ENCODE results near the gene PRRX2. TPM values are rescaled to one million over a fixed set of nuclear protein-coding genes. Genes with fewer than 3 reads are reported as not detected.
A peak's percentile ranks its signal among the peaks of the same experiment; 100 is the strongest.
"Not testable (repeated sequence)": the region's sequence is repeated elsewhere in the genome, so short reads cannot be mapped to it uniquely, and the experiment has no call there.

Gene PRRX2
- total and polyA plus RNA-seq, 2 donors: 1.3 to 3.8 TPM

GRCh38 chr9:129737479-129738274 is 72.2 kb downstream of the PRRX2 start:
- H3K4me3 ChIP-seq (ENCODE audit: low read length in 2 of 2): peak overlapping the region; percentile 68 to 72
- H3K36me3 ChIP-seq (ENCODE audit: control insufficient read depth in 2 of 2, insufficient read depth in 2 of 2, low read length in 1 of 2): no peaks in the 10 kb centered on the region
- 7% methylated on average over 48 of the region's 48 CpGs for WGBS
- H3K9me3 ChIP-seq (ENCODE audit: control insufficient read depth in 2 of 2, insufficient read depth in 1 of 2, low read length in 1 of 2): peaks cover 0 to 8% of the 10 kb centered on the region in 2 donors
- peaks cover 2 to 9% of the 10 kb centered on the region in 2 donors for H3K4me1 ChIP-seq (ENCODE audit: control insufficient read depth in 2 of 2, insufficient read depth in 2 of 2, low read length in 2 of 2)
- peak overlapping the region in 1 of 2 donors; percentile 15 for H3K27ac ChIP-seq (ENCODE audit: low read depth in 1 of 2, low read length in 1 of 2)
- DNase-seq (ENCODE audit: low read depth in 6 of 9, low spot score in 9 of 9): peak; percentile 55 to 92 (median 77)
- H3K27me3 ChIP-seq (ENCODE audit: control insufficient read depth in 2 of 2, insufficient read depth in 1 of 2, low read length in 1 of 2): peaks cover 0 to 52% of the 10 kb centered on the region in 2 donors

DNA sequence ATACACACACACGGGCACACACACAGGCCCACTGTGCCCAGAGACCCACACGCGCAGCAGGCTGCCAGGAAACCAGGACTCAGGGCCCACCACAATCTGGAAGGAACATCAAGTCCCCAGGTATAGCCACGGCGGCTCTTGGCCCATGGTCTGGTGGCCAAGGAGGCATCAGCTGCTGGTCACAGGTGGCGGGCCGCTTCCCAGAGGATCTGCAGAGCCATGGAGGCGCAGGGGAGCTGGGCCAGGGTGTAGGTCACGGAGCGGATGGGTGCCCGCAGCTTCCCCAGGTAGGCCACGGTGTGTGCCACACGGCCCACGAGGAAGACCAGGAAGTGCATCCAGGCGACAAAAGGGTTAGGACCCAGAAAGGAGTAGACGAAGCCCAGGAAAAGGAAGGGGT is 74.0 kb downstream of the PRRX2 start:
- peaks cover 2 to 13% of the 10 kb centered on the region in 2 donors for H3K4me1 ChIP-seq (ENCODE audit: control insufficient read depth in 2 of 2, insufficient read depth in 2 of 2, low read length in 2 of 2)
- H3K36me3 ChIP-seq (ENCODE audit: control insufficient read depth in 2 of 2, insufficient read depth in 2 of 2, low read length in 1 of 2): no peaks in the 10 kb centered on the region
- peaks cover 0 to 8% of the 10 kb centered on the region in 2 donors for H3K9me3 ChIP-seq (ENCODE audit: control insufficient read depth in 2 of 2, insufficient read depth in 1 of 2, low read length in 1 of 2)
- H3K27ac ChIP-seq (ENCODE audit: low read depth in 1 of 2, low read length in 1 of 2): no peak overlapping the region
- H3K27me3 ChIP-seq (ENCODE audit: control insufficient read depth in 2 of 2, insufficient read depth in 1 of 2, low read length in 1 of 2): peaks cover 0 to 53% of the 10 kb centered on the region in 2 donors
- WGBS: 97% methylated on average over 16 of the region's 16 CpGs
- no peak for DNase-seq (ENCODE audit: low read depth in 6 of 9, low spot score in 9 of 9)
- no peak overlapping the region for H3K4me3 ChIP-seq (ENCODE audit: low read length in 2 of 2)

DNA sequence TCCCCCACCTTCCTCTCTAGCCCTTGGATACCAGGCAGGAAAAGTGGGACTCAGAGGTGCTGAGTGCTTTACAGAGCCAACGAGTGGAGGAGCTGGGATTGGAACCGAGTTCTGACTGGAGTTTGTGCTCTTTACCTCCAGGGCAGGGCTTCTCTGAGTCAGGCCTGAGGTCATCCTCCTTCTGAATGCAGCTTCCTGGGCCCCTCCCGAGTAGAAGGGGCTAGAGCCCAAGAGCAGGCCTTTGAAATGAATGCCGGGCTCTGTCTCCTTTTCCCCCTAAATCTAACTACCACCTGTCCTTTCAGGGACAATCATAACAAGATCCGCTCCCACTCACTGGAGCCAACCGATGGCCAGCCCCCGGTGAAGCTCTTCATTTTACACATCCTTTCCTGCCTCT is 74.7 kb downstream of the PRRX2 start:
- no peaks in the 10 kb centered on the region for H3K36me3 ChIP-seq (ENCODE audit: control insufficient read depth in 2 of 2, insufficient read depth in 2 of 2, low read length in 1 of 2)
- H3K27me3 ChIP-seq (ENCODE audit: control insufficient read depth in 2 of 2, insufficient read depth in 1 of 2, low read length in 1 of 2): peaks cover 0 to 48% of the 10 kb centered on the region in 2 donors
- WGBS: 94% methylated on average over 7 of the region's 7 CpGs
- peaks cover 0 to 8% of the 10 kb centered on the region in 2 donors for H3K9me3 ChIP-seq (ENCODE audit: control insufficient read depth in 2 of 2, insufficient read depth in 1 of 2, low read length in 1 of 2)
- no peak overlapping the region for H3K4me3 ChIP-seq (ENCODE audit: low read length in 2 of 2)
- H3K4me1 ChIP-seq (ENCODE audit: control insufficient read depth in 2 of 2, insufficient read depth in 2 of 2, low read length in 2 of 2): peaks cover 2 to 13% of the 10 kb centered on the region in 2 donors
- H3K27ac ChIP-seq (ENCODE audit: low read depth in 1 of 2, low read length in 1 of 2): no peak overlapping the region
- no peak for DNase-seq (ENCODE audit: low read depth in 6 of 9, low spot score in 9 of 9)

GRCh38 chr9:129740666-129741464 is 75.4 kb downstream of the PRRX2 start:
- H3K27ac ChIP-seq (ENCODE audit: low read depth in 1 of 2, low read length in 1 of 2): no peak overlapping the region
- H3K36me3 ChIP-seq (ENCODE audit: control insufficient read depth in 2 of 2, insufficient read depth in 2 of 2, low read length in 1 of 2): no peaks in the 10 kb centered on the region
- H3K4me1 ChIP-seq (ENCODE audit: control insufficient read depth in 2 of 2, insufficient read depth in 2 of 2, low read length in 2 of 2): peaks cover 2 to 13% of the 10 kb centered on the region in 2 donors
- H3K4me3 ChIP-seq (ENCODE audit: low read length in 2 of 2): no peak overlapping the region
- peaks cover 0 to 44% of the 10 kb centered on the region in 2 donors for H3K27me3 ChIP-seq (ENCODE audit: control insufficient read depth in 2 of 2, insufficient read depth in 1 of 2, low read length in 1 of 2)
- H3K9me3 ChIP-seq (ENCODE audit: control insufficient read depth in 2 of 2, insufficient read depth in 1 of 2, low read length in 1 of 2): peaks cover 0 to 8% of the 10 kb centered on the region in 2 donors
- WGBS: 97% methylated on average over 13 of the region's 13 CpGs
- no peak for DNase-seq (ENCODE audit: low read depth in 6 of 9, low spot score in 9 of 9)

DNA sequence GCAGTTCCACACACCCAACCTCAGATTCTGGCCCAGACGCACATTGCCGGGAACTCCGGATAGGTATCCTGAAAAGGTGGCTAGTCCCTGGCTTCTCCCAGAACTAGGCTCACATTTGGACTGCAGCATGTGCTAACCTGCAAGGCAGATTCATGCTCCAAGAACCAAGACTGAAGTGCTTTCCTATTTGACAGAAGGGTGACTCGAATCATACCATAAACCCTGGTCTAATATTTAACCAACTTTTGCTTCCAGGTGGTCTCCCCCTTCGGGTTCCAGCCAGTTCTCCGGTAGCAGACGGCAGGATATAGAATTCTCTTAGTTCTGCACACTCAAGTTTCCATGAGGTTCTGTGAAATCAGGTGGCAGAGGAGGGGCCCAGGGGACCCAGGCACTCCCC is 79.8 kb downstream of the PRRX2 start:
- peaks cover 0 to 25% of the 10 kb centered on the region in 2 donors for H3K27me3 ChIP-seq (ENCODE audit: control insufficient read depth in 2 of 2, insufficient read depth in 1 of 2, low read length in 1 of 2)
- H3K4me3 ChIP-seq (ENCODE audit: low read length in 2 of 2): no peak overlapping the region
- H3K27ac ChIP-seq (ENCODE audit: low read depth in 1 of 2, low read length in 1 of 2): peak overlapping the region in 1 of 2 donors; percentile 51
- 95% methylated on average over 7 of the region's 7 CpGs for WGBS
- DNase-seq (ENCODE audit: low read depth in 6 of 9, low spot score in 9 of 9): peak in 1 of 9 donors; percentile 3
- no peaks in the 10 kb centered on the region for H3K9me3 ChIP-seq (ENCODE audit: control insufficient read depth in 2 of 2, insufficient read depth in 1 of 2, low read length in 1 of 2)
- H3K36me3 ChIP-seq (ENCODE audit: control insufficient read depth in 2 of 2, insufficient read depth in 2 of 2, low read length in 1 of 2): no peaks in the 10 kb centered on the region
- H3K4me1 ChIP-seq (ENCODE audit: control insufficient read depth in 2 of 2, insufficient read depth in 2 of 2, low read length in 2 of 2): peaks cover 0 to 4% of the 10 kb centered on the region in 2 donors

DNA sequence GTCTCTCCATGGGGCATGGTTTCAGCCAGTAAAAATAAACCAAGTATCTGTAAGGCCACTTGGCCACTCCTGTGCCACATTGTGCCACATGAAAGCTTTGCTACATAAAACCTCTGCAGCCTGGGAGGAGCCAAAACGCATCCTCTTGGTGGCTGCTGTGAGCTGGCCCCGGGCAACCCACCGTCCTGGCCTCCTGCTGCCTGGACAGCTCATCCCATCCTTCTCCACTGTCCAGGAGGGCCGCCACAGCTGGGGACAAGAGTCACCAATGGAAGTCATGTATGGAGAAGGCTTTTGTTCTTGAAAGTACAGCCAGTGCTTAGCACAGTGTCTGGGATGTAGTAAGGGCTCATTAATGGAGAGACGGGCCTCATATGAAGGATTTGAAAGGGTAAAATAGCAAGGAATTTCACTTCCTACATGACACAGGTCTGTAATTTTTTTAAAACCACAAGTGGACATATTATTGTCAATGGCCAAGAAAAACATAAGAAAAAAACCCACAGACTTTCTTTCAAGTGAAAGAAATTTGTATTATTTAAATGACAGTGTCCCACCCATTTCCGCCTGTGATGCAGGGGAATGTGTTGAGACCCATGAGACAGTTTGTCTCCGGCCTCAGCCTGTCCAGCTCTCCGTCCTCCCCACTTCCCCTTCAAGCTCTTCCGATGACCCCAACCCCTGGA is 80.8 kb downstream of the PRRX2 start:
- Histone ChIP-seq H3K4me1 (ENCODE audit: control insufficient read depth in 2 of 2, insufficient read depth in 2 of 2, low read length in 2 of 2) (peaks cover 0 to 4% of the 10 kb centered on the region in 2 donors), H3K9me3 (ENCODE audit: control insufficient read depth in 2 of 2, insufficient read depth in 1 of 2, low read length in 1 of 2) (no peaks in the 10 kb centered on the region), H3K27me3 (ENCODE audit: control insufficient read depth in 2 of 2, insufficient read depth in 1 of 2, low read length in 1 of 2) (peaks cover 0 to 23% of the 10 kb centered on the region in 2 donors), H3K4me3 (ENCODE audit: low read length in 2 of 2) (no peak overlapping the region), H3K36me3 (ENCODE audit: control insufficient read depth in 2 of 2, insufficient read depth in 2 of 2, low read length in 1 of 2) (no peaks in the 10 kb centered on the region), H3K27ac (ENCODE audit: low read depth in 1 of 2, low read length in 1 of 2) (no peak overlapping the region)
- DNase-seq (ENCODE audit: low read depth in 6 of 9, low spot score in 9 of 9): no peak
- WGBS: 88% methylated on average over 9 of the region's 9 CpGs

DNA sequence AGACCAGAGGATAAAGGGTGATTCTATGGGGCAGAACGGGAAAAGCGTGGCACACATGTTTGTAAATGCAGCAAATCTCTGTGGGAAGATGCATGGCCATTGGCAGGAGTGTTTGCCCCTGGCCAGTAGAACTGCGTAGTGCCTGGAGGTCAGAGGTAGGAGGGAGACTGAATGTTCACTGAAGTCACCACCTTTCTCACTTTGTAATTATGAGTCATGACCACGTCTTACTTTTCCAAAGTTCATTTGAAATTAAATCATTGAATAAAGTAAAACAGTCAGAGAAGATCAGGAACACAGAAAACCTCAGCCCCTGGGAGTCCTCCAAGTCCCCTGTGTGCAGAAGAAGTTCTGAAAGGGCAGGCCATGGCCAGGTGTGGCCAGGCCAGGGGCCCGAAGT is 82.8 kb downstream of the PRRX2 start:
- no peaks in the 10 kb centered on the region for H3K36me3 ChIP-seq (ENCODE audit: control insufficient read depth in 2 of 2, insufficient read depth in 2 of 2, low read length in 1 of 2)
- no peak for DNase-seq (ENCODE audit: low read depth in 6 of 9, low spot score in 9 of 9)
- WGBS: 98% methylated on average over 5 of the region's 5 CpGs
- H3K27ac ChIP-seq (ENCODE audit: low read depth in 1 of 2, low read length in 1 of 2): no peak overlapping the region
- H3K27me3 ChIP-seq (ENCODE audit: control insufficient read depth in 2 of 2, insufficient read depth in 1 of 2, low read length in 1 of 2): peaks cover 10 to 34% of the 10 kb centered on the region in 2 donors
- peaks cover under 1 to 4% of the 10 kb centered on the region in 2 donors for H3K9me3 ChIP-seq (ENCODE audit: control insufficient read depth in 2 of 2, insufficient read depth in 1 of 2, low read length in 1 of 2)
- peaks cover 4 to 15% of the 10 kb centered on the region in 2 donors for H3K4me1 ChIP-seq (ENCODE audit: control insufficient read depth in 2 of 2, insufficient read depth in 2 of 2, low read length in 2 of 2)
- H3K4me3 ChIP-seq (ENCODE audit: low read length in 2 of 2): no peak overlapping the region

GRCh38 chr9:129749052-129749451 is 83.6 kb downstream of the PRRX2 start:
- 98% methylated on average over 4 of the region's 4 CpGs for WGBS
- DNase-seq (ENCODE audit: low read depth in 6 of 9, low spot score in 9 of 9); H3K36me3 ChIP-seq (ENCODE audit: control insufficient read depth in 2 of 2, insufficient read depth in 2 of 2, low read length in 1 of 2); H3K9me3 ChIP-seq (ENCODE audit: control insufficient read depth in 2 of 2, insufficient read depth in 1 of 2, low read length in 1 of 2); H3K4me3 ChIP-seq (ENCODE audit: low read length in 2 of 2); H3K27ac ChIP-seq (ENCODE audit: low read depth in 1 of 2, low read length in 1 of 2): not testable (repeated sequence)
- H3K4me1 ChIP-seq (ENCODE audit: control insufficient read depth in 2 of 2, insufficient read depth in 2 of 2, low read length in 2 of 2): peaks cover 4 to 12% of the 10 kb centered on the region in 2 donors
- H3K27me3 ChIP-seq (ENCODE audit: control insufficient read depth in 2 of 2, insufficient read depth in 1 of 2, low read length in 1 of 2): peaks cover 12 to 37% of the 10 kb centered on the region in 2 donors
